ENCODE measurements around the gene APOBEC3F. TPM values are rescaled to one million over a fixed set of nuclear protein-coding genes. Genes with fewer than 3 reads are reported as not detected.
"Not testable (repeated sequence)": the region's sequence is repeated elsewhere in the genome, so short reads cannot be mapped to it uniquely, and the experiment has no call there.

The APOBEC3F gene
- total RNA-seq = 17.6 TPM
- 10 to 100 TPM in 2 of 4 donors, 1 to 10 TPM in 2; 7.8 to 18.4 (median 10.4) TPM for polyA plus RNA-seq

DNA sequence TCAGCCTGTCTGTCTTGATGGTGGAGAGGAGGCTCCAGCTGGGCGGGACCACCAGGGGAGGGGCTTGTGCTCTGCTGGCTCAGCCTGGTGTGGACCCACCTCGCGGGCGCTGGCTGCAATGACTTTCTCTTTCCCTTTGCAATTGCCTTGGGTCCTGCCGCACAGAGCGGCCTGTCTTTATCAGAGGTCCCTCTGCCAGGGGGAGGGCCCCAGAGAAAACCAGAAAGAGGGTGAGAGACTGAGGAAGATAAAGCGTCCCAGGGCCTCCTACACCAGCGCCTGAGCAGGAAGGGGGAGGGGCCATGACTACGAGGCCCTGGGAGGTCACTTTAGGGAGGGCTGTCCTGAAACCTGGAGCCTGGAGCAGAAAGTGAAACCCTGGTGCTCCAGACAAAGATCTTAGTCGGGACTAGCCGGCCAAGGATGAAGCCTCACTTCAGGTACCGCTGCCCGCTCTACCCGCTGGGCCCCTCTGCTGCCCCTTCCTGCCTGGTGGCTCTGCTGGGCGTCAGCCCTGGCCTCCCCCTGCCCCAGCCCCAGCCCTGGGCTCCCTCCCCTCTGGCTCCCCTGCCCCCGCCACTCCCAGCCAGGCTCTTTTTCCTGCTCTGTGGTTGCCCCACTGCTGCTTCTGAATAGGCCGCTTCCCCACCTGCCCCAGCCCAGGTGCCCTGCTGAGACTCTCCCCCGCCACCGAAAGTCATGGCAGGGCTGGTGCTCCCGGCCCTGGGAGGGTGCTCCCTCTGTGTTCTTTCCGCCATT is at the start of gene APOBEC3F:
Gene APOBEC3F (plus strand): TSS at position 327 of the 759 bp plus-strand sequence. CDS start 97 bp downstream, at position 424.
- not testable (repeated sequence) for H3K9me3 Mint-ChIP-seq; H3K27me3 ChIP-seq (ENCODE audit: control insufficient read depth, insufficient read depth, low read length); H3K27me3 Mint-ChIP-seq; H3K9me3 ChIP-seq (ENCODE audit: control insufficient read depth in 2 of 2, low read length in 2 of 2); H3K36me3 ChIP-seq (ENCODE audit: control insufficient read depth, insufficient read depth, low read length)
- peaks cover 6 to 58% (median 19%) of the 10 kb centered on the region in 4 donors for H3K4me1 Mint-ChIP-seq
- peak within 1 kb of the TSS; percentile 76 for H3K4me3 ChIP-seq (ENCODE audit: low read depth, low read length)
- peak within 1 kb of the TSS; percentile 78 for H3K27ac ChIP-seq (ENCODE audit: insufficient read depth, low read length, poor library complexity, severe bottlenecking)
- DNase-seq (peak; percentile 55 to 63 (median 57)), ATAC-seq (ENCODE audit: low read depth in 2 of 2) (peak; percentile 91)
- peaks cover 13% of the 10 kb centered on the region for H3K4me1 ChIP-seq (ENCODE audit: control insufficient read depth, insufficient read depth, low read length, poor library complexity, severe bottlenecking)
- peak within 1 kb of the TSS; percentile 92 to 93 (median 93) for H3K27ac Mint-ChIP-seq
- peak within 1 kb of the TSS; percentile 88 to 96 (median 89) for H3K4me3 Mint-ChIP-seq
- peaks cover 13% of the 10 kb centered on the region for H3K36me3 Mint-ChIP-seq

DNA sequence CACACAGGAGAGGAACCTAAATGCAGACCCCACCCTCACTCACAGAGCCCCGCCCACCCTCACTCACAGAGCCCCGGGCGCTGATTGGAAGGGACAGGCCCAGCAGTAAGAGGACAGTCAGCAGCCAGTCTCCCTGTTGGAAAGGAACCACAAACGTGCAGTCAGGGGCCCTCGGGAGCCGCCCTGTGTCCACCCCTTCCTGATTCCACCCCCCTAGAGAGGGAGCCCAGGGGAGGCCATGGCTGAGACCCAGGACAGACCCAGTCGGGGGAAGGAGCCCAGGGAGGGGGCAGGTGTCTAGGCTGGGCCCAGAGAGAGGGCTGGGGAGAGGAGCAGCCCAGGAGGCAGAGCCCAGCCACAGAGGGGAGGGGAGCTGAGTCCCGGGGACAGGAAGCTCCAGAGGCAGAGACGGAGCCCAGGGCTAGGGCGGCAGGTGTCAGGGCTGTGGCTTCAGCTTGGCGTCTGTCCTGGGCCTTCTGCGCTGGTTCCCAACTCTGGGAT is 47.7 kb upstream of the APOBEC3F start:
- peaks cover 0 to 13% (median 7%) of the 10 kb centered on the region in 4 donors for H3K4me1 Mint-ChIP-seq
- not testable (repeated sequence) for H3K27me3 Mint-ChIP-seq; H3K27ac Mint-ChIP-seq; H3K27ac ChIP-seq (ENCODE audit: insufficient read depth, low read length, poor library complexity, severe bottlenecking); H3K36me3 Mint-ChIP-seq; H3K9me3 ChIP-seq (ENCODE audit: control insufficient read depth in 2 of 2, low read length in 2 of 2); H3K36me3 ChIP-seq (ENCODE audit: control insufficient read depth, insufficient read depth, low read length); H3K4me3 ChIP-seq (ENCODE audit: low read depth, low read length); DNase-seq; H3K4me1 ChIP-seq (ENCODE audit: control insufficient read depth, insufficient read depth, low read length, poor library complexity, severe bottlenecking); ATAC-seq (ENCODE audit: low read depth in 2 of 2); H3K27me3 ChIP-seq (ENCODE audit: control insufficient read depth, insufficient read depth, low read length); H3K9me3 Mint-ChIP-seq; H3K4me3 Mint-ChIP-seq

DNA sequence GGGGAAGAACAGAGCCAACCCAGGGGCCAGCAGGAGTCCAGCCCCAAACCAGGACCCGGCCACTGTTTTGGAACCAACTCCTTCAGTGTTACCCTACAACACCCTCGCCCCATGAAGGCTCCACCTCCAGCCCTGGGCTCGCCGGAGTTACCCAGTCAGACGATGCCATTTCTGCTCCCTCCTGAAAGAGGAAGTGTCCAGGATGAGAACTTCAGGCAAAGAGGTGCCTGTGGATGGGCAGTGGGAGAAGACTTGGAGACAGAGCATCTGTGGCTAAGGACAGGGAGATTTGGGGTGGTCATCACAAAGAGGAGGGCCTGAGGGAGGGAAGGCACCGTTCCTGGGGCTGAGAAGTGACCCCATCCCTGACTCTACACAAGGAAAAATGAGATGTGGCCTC is 44.6 kb upstream of the APOBEC3F start:
- H3K27me3 Mint-ChIP-seq = no peaks in the 10 kb centered on the region
- no peak overlapping the region for H3K4me3 Mint-ChIP-seq
- Histone ChIP-seq H3K36me3 (ENCODE audit: control insufficient read depth, insufficient read depth, low read length) (no peaks in the 10 kb centered on the region), H3K27me3 (ENCODE audit: control insufficient read depth, insufficient read depth, low read length) (no peaks in the 10 kb centered on the region), H3K4me1 (ENCODE audit: control insufficient read depth, insufficient read depth, low read length, poor library complexity, severe bottlenecking) (no peaks in the 10 kb centered on the region), H3K27ac (ENCODE audit: insufficient read depth, low read length, poor library complexity, severe bottlenecking) (no peak overlapping the region), H3K4me3 (ENCODE audit: low read depth, low read length) (no peak overlapping the region), H3K9me3 (ENCODE audit: control insufficient read depth in 2 of 2, low read length in 2 of 2) (no peaks in the 10 kb centered on the region)
- DNase-seq (no peak), ATAC-seq (ENCODE audit: low read depth in 2 of 2) (no peak)
- peaks cover 0 to 3% (median 0%) of the 10 kb centered on the region in 7 donors for H3K9me3 Mint-ChIP-seq
- H3K4me1 Mint-ChIP-seq = peaks cover 0 to 3% (median 1%) of the 10 kb centered on the region in 4 donors
- no peaks in the 10 kb centered on the region for H3K36me3 Mint-ChIP-seq
- peak overlapping the region in 1 of 3 donors; percentile 48 for H3K27ac Mint-ChIP-seq

DNA sequence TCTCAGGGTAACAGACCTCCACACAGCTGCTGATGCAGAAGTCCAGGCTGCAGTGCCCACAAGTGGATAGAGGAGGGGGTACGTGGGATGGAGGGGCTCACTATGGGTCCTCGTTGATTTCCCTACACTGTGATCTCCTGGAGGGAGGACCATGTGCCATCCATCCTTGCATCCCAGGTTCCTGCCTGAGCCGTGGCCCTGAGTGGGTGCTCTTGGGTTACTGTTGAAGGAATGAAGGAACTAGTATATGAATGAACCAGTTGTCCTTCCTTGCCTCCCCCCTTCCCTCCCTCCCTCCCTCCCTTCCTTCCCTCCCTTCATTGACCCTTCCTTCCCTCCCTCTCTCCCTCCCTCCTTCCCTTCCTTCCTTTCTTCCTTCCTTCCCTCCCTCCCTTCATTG is 43.1 kb upstream of the APOBEC3F start:
- peaks cover 0 to 3% (median 0%) of the 10 kb centered on the region in 7 donors for H3K9me3 Mint-ChIP-seq
- no peaks in the 10 kb centered on the region for H3K27me3 Mint-ChIP-seq
- Histone ChIP-seq H3K27me3 (ENCODE audit: control insufficient read depth, insufficient read depth, low read length) (no peaks in the 10 kb centered on the region), H3K36me3 (ENCODE audit: control insufficient read depth, insufficient read depth, low read length) (no peaks in the 10 kb centered on the region), H3K27ac (ENCODE audit: insufficient read depth, low read length, poor library complexity, severe bottlenecking) (no peak overlapping the region), H3K9me3 (ENCODE audit: control insufficient read depth in 2 of 2, low read length in 2 of 2) (no peaks in the 10 kb centered on the region), H3K4me1 (ENCODE audit: control insufficient read depth, insufficient read depth, low read length, poor library complexity, severe bottlenecking) (no peaks in the 10 kb centered on the region), H3K4me3 (ENCODE audit: low read depth, low read length) (no peak overlapping the region)
- ATAC-seq (ENCODE audit: low read depth in 2 of 2) (no peak), DNase-seq (no peak)
- no peak overlapping the region for H3K27ac Mint-ChIP-seq
- no peak overlapping the region for H3K4me3 Mint-ChIP-seq
- H3K36me3 Mint-ChIP-seq = no peaks in the 10 kb centered on the region
- peaks cover 0 to 3% (median 1%) of the 10 kb centered on the region in 4 donors for H3K4me1 Mint-ChIP-seq

DNA sequence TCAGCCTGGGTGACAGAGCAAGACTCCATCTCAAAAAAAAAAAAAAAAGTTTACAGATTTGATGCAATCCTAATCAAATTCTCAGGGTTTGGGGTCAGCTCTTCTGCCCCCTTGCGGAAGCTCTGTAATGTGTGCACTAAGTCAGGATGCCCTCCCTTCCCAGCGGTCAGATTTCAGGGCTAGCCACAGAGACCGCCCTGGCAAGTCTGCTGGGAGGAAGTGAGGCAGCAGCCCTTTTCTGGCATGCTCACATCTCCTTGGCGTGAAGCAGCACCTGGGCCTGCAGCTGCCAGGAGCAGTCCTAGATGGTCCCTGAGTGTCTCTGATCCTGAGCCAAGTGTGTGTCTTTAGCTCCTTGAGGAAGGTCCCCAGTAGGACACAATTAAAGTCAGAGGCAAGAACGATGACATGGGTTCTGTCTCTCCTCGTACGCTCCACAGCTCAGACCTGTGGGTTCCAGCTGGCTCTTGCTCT is 37.5 kb upstream of the APOBEC3F start:
- no peaks in the 10 kb centered on the region for H3K36me3 Mint-ChIP-seq
- H3K9me3 ChIP-seq (ENCODE audit: control insufficient read depth in 2 of 2, low read length in 2 of 2) = no peaks in the 10 kb centered on the region
- DNase-seq (peak; percentile 51 to 85 (median 65)), ATAC-seq (ENCODE audit: low read depth in 2 of 2) (peak; percentile 75 to 78)
- H3K4me3 ChIP-seq (ENCODE audit: low read depth, low read length) = no peak overlapping the region
- H3K27me3 Mint-ChIP-seq = no peaks in the 10 kb centered on the region
- peaks cover 7% of the 10 kb centered on the region for H3K4me1 ChIP-seq (ENCODE audit: control insufficient read depth, insufficient read depth, low read length, poor library complexity, severe bottlenecking)
- H3K4me3 Mint-ChIP-seq = peak overlapping the region in 1 of 4 donors; percentile 63
- H3K36me3 ChIP-seq (ENCODE audit: control insufficient read depth, insufficient read depth, low read length) = no peaks in the 10 kb centered on the region
- H3K27ac ChIP-seq (ENCODE audit: insufficient read depth, low read length, poor library complexity, severe bottlenecking) = no peak overlapping the region
- H3K9me3 Mint-ChIP-seq = peaks cover 0 to 4% (median 0%) of the 10 kb centered on the region in 7 donors
- no peaks in the 10 kb centered on the region for H3K27me3 ChIP-seq (ENCODE audit: control insufficient read depth, insufficient read depth, low read length)
- H3K27ac Mint-ChIP-seq = peak overlapping the region; percentile 9 to 69 (median 60)
- H3K4me1 Mint-ChIP-seq = peaks cover 3 to 14% (median 10%) of the 10 kb centered on the region in 4 donors

DNA sequence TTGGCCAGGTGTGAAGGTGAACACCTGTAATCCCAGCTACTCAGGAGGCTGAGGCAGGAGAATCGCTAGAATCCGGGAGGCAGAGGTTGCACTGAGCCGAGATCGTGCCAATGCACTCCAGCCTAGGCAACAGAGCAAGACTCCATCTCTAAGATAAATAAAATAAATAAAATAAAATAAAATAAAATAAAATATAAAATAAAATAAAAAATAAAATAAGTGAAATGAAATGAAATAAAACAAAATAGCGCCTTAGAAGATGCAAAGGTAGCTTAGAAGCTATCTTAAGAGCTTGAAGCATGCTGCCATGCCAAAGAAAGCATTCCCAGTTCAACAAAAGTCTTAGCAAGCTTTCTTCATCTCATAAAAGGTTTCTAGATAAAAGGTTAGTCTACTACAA is 33.5 kb upstream of the APOBEC3F start:
- H3K4me1 Mint-ChIP-seq = peaks cover 3 to 14% (median 10%) of the 10 kb centered on the region in 4 donors
- H3K27me3 Mint-ChIP-seq = no peaks in the 10 kb centered on the region
- Histone ChIP-seq H3K4me3 (ENCODE audit: low read depth, low read length) (no peak overlapping the region), H3K36me3 (ENCODE audit: control insufficient read depth, insufficient read depth, low read length) (no peaks in the 10 kb centered on the region), H3K27me3 (ENCODE audit: control insufficient read depth, insufficient read depth, low read length) (no peaks in the 10 kb centered on the region), H3K9me3 (ENCODE audit: control insufficient read depth in 2 of 2, low read length in 2 of 2) (no peaks in the 10 kb centered on the region), H3K27ac (ENCODE audit: insufficient read depth, low read length, poor library complexity, severe bottlenecking) (no peak overlapping the region), H3K4me1 (ENCODE audit: control insufficient read depth, insufficient read depth, low read length, poor library complexity, severe bottlenecking) (peaks cover 7% of the 10 kb centered on the region)
- peaks cover 0 to 4% (median 0%) of the 10 kb centered on the region in 7 donors for H3K9me3 Mint-ChIP-seq
- no peak for DNase-seq
- H3K36me3 Mint-ChIP-seq = no peaks in the 10 kb centered on the region
- no peak overlapping the region for H3K4me3 Mint-ChIP-seq
- no peak for ATAC-seq (ENCODE audit: low read depth in 2 of 2)
- no peak overlapping the region for H3K27ac Mint-ChIP-seq

DNA sequence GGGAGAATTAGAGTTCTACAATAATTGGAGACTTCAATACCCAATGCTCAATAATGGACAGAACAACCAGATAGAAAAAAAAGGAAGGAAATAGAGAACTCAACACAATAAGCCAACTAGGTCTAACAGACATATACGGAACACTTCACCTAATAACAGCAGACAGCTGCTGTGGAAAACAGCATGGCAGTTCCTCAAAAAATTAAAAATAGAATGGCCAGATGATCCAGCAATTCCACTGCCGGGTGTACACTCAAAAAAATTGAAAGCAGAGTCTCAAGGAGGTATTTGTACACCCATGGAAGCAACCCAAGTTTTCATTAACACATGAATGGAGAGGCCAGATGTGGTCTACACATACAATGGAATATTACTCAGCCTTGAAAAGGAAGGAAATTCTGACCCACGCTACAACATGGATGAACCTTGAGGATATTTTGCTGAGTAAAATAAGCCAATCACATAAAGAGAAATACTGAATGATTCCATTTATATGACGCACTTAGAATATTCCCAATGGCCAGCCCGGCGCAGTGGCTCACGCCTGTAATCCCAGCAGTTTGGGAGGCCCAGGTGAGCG is 32.3 kb upstream of the APOBEC3F start:
- ATAC-seq (ENCODE audit: low read depth in 2 of 2); H3K27ac ChIP-seq (ENCODE audit: insufficient read depth, low read length, poor library complexity, severe bottlenecking); H3K4me3 Mint-ChIP-seq; H3K36me3 ChIP-seq (ENCODE audit: control insufficient read depth, insufficient read depth, low read length); H3K27me3 Mint-ChIP-seq; H3K9me3 Mint-ChIP-seq; H3K27me3 ChIP-seq (ENCODE audit: control insufficient read depth, insufficient read depth, low read length); H3K4me3 ChIP-seq (ENCODE audit: low read depth, low read length); H3K9me3 ChIP-seq (ENCODE audit: control insufficient read depth in 2 of 2, low read length in 2 of 2); H3K27ac Mint-ChIP-seq; DNase-seq; H3K4me1 ChIP-seq (ENCODE audit: control insufficient read depth, insufficient read depth, low read length, poor library complexity, severe bottlenecking); H3K36me3 Mint-ChIP-seq: not testable (repeated sequence)
- peaks cover 1 to 18% (median 10%) of the 10 kb centered on the region in 4 donors for H3K4me1 Mint-ChIP-seq
